Measurements from ENCODE around the gene RAI1.
"Not testable (repeated sequence)": the region's sequence is repeated elsewhere in the genome, so short reads cannot be mapped to it uniquely, and the experiment has no call there.

RAI1 gene

DNA sequence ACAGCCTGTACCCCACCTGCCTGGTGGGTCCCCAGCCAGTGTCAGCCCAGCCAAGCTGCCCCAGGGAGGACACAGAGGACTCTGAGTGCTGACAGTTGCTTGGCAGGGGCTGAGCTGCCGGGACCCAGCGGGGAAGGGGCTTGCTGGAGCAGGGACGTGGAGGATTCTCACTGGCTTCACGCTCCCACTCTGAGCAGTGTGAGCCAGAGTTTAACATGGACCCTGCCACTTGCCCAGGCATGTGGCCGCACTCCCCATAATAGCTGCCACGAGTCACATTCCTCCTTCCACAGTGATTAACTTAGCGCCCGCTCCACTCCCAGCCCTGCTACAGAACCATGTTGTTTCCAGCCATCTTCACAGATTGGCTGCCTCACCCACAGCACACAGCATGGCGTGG is 124.3 kb downstream of the RAI1 start:
- no peak for DNase-seq (ENCODE audit: low spot score)

DNA sequence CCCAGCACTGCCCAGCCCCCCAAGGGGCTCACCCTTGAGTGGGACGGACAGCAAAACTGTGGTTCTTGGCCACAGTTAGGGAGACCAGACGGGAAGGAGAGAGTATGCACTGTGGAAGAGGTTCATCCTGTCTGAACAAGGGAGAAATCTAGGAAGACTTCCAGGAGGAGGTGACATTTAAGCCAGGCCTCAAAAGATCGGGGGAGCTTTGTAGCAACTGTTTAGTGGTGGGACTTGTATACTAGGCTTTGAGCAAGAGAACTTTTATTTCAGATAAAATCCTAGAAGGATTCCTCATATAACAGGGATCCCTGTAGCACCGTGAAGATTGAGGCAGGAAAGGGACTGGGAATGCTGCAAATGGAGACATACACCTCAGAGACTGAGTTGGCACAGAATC is 124.8 kb downstream of the RAI1 start:
- no peak for DNase-seq (ENCODE audit: low spot score)

DNA sequence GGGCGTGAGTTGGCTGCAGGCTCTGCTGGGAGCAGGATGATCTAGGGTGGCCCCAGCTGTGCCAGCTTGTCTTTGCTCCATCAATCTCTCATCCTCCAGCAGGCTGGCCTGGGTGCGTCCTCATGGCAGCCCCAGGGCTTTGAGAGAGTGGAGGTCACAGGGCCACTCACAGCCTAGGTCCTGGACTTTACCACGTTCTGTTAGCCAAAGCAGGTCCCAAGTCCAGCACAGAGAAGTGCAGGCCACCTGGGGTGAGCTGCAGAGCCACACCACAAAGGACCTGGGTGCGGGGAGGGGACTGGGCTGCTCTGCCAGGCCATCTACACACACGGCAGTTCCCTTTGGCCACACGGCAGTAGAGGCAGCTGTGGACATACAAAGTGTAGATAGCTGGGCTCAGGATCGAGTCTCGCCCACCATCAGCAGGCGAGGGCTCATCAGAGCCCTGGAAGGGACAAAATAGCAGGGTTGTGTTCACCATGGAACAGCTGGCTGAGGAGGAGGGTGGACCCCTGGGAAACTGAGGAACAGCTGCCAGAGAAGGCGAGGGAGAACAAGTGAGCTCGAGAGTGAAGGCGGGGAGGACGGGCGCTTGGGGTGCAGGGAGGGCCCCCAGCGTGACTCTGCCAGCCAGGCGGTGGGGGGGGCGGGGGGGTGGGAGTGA is 125.5 kb downstream of the RAI1 start:
- no peak for DNase-seq (ENCODE audit: low spot score)

DNA sequence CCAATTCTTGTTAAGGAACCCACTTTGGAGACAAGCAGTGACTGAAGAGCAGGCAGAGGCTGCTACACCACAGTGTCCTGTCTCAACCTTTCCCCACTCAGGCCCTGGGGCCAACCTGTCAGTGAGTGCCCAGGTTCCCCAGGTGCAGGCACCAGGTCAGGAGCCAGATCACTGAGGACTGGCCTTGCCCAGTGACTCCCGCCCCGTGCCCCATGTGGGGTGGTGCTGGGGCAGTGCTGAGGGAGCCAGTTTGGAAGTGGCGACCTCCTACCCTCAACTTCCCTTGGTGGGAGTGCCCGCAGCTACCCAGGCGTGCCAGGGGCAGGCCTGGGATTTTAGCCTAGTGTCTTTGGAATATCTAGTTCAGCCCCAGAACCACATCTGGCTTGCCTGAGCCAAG is 126.2 kb downstream of the RAI1 start:
- DNase-seq (ENCODE audit: low spot score): no peak

DNA sequence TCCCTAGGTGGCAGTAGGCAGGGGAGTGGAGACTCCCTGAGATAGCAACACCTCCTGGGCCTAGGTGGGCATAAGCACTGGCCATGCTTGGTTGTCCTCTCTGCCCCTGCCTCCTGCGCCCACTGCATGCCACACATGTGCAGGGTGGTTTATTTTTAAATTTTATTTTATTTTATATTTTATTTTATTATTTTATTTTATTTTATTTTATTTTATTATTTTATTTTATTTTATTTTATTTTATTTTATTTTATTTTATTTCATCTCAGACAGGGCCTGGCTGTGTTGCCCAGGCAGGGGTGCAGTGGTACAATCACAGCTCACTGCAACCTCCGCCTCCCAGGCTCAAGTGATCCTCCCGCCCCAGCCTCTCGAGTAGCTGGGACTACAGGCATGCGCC is 126.9 kb downstream of the RAI1 start:
- not testable (repeated sequence) for DNase-seq (ENCODE audit: low spot score)

DNA sequence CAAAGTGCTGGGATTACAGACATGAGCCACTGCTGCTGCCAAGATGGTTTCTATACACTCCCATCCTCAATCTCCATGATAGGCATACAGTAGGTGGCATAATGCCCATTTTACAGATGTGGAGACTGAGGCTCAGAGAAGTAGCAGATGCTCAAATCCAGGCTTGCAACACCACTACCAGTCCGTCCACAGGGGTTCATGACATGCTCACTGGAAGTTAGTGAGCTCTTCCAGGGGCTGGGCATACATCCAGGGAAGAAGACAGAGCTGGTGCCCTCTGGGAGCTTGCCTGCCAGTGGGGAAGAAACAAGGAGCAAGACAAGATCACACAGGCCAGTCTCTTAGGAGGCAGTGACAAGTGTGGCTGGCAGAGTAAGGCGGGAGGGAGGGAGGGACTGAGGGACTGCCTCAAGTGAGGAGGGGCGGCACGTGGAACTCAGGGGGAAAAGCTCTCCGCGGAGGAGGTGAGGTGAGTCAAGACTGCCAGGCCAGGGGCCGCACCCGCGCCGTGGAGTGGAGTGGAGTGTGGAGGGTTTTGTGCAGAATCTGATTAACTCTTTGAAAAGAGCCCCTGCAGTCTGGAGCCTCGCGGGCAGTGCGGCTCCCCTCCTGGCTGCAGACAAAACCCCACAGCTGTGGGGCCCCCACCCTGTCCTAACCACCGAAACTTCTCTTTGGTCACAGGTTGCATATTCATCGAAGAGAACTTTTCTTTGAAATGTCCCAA is 127.6 kb downstream of the RAI1 start:
- DNase-seq (ENCODE audit: low spot score): no peak

DNA sequence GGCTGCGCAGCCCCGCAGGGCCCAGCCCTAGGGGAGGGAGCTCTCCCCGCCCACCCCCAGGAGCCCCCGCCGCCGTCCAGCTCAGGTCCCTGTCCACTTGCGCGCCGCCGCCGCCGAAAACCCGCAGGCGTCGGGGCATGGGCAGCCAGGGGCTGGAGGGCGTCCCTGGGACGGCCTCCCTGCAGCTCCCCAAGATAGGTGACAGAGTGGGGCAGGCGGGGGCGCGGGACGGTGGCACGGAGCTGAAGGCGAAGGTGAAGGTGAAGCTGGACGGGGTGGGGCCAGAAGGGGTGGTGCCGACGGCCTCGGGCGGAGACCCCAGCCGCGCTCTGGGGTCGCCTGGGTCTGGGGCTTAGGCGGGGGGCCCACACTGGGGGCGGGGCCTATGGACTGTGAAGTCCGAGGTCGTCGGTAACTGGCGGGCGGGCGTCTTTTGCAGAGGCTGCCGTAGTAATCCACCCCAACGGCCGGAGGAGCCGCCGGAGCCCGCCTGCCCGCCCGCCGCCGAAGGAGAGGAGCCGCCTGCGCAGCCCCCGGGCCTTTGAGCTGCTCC is 128.3 kb downstream of the RAI1 start:
- DNase-seq (ENCODE audit: low spot score): no peak

DNA sequence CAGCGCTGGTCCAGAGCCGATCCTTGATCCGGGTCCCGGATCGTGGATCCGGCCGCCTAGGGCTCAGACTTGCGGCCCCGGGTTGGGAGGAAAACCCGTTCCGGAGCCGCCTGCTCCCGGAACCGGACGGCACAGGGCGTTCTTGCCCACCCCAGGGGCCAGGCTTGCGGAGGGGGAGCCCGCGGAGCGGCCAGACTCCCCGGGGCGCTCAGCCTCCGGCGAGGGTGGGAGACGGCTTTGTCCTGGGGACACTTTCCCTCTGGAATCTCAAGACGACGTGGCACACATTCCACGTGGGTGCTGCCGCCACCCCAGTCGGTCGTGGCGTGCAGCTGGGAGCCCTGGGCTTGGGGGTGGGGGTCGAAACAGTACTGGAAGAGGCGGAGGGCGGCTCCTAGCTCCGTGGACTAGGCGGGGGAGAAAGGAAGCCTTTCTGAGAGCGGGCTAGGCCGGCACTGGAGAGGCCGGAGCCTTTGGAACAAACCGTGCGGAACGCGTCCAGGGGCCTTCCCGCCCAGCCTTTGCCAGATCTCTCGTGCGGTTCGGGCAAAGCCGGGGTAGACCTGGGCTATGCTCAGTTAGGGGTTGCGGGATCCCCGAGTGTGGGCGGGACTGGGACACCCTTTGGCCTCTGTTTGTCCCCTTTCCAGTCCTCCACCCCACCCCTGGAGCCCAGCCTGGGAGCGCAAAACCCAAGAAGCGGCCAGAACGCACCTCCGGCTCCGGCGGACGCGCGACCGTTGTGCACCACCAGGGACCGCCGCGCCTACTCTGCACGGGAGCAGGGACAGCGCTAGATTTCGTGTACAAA is 129.0 kb downstream of the RAI1 start:
- no peak for DNase-seq (ENCODE audit: low spot score)

DNA sequence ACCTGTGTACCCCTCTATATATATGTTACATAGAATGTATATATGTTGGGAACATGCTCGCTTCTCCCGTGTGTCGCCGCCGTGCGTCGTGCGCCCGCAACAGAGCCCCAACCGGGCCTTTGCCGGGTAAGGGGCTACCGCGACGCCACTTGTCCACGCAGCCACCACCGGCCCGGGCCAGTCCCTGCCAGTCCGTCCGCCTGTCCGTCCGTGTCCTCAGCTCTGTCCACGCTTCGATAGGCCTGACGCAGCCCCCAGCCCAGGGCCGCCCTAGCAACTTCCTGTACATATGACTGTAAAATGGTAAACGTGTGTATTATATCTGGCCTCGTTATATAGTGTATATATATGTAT is 129.6 kb downstream of the RAI1 start:
- no peak for DNase-seq (ENCODE audit: low spot score)

DNA sequence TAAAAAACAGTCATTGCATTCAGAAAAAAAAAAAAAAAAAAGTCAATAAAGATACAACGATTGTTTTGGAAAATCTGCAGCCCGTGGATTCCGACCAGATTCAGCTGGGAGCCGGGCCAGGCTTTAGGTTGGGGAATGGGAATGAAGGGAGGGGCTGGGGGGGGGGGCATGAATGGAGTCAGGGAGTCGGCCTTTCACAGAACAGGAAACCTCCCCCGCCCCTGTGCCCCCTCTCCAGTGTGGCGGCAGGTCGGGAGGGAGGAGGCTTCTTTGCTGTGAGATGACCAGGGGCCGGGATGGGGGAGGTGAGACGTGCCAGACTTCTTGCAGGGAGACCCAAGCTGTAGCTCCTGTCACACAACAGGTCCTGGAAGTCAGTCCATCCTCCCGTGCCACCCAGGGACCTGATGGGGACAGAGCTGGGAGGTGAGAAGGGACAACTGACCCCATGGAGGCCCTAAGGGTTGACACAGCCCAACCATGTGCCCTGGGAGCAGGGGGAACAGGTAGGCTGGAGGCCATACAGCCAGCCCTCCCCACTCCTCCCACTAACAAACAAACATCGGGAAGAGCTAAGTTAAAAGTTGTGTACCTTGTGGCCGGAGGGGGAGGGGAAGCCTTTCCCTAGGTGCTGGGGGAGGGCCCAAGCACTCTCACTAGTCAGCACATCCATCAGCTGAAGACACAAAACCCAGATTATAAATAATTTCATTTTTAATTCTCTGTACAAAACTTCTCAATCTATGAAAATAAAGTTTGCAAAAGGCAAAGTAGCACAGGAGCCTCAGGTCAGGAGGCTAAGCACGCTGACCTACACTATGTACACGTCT is 130.3 kb downstream of the RAI1 start:
- no peak for DNase-seq (ENCODE audit: low spot score)

DNA sequence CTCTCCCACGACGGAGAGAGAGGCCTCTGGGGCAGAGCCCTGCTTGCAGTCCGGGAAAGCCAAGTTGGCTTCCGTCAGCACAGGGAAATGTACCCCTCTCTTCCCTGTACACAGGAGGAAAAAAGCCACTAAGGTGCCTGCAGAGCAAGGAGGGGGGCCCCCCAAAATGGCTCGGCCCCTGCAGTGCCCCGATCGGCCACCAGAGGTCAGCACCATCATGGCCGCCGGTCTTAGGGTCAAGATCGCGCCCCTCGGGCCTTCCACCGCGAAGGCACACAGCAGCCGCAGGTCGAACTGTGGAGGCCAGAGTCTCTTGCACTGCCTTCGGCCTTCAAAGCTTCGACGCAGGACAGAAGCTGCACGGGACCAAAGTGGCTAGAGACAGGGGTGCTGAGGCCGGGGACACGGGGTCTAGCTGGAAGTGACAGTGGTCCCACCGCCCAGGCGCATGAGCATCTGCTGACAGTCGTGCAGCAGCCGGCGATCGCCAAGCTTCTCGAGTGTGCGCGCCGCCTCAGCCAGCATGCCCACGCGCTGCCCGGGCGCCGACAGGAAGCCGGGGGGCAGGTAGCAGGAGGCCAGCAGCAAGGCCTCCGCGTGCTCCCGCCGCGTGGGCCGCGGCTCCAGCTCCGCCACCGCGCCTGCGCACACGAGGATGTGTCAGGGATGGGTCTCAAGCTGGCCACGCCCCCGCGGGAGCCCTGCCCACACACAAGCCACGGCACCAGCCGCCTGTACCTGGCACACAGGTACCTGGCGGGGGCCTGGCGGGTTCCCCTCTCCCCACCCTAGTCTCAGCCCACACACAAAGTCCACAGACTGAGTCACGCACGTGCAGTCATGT is 131.2 kb downstream of the RAI1 start:
- peak; percentile 45 for DNase-seq (ENCODE audit: low spot score)

DNA sequence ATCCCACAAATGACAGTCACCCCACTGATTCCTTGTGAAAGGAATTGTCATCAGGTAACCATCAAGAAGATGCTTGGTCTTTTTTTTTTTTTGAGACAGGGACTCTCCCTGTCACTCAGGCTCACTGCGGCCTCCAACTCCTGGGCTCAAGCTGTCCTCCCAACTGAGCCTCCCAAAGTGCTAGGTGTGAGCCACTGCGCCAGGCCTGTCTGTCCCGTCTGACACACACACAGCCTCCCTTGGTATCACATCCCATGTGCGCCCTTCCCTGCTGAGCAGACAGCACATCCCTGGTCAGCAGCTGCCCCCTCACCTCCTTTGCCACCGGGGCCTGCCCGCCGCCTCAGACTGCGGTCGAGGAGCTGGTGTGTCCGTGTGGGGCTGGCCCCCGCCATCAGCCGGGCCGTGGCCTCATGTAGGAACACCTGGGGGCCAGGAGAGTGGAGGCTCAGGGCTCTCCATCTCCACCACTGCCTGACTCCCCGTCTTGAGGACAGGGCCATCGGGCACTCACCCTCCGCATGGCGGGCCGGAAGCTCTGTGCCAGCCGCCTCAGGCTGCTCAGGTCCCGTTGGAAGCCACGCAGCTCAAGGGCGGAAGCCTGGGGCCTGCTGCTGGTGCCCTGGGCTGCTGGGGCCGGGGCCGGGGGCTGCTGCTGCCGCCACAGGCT is 131.9 kb downstream of the RAI1 start:
- DNase-seq (ENCODE audit: low spot score): no peak

DNA sequence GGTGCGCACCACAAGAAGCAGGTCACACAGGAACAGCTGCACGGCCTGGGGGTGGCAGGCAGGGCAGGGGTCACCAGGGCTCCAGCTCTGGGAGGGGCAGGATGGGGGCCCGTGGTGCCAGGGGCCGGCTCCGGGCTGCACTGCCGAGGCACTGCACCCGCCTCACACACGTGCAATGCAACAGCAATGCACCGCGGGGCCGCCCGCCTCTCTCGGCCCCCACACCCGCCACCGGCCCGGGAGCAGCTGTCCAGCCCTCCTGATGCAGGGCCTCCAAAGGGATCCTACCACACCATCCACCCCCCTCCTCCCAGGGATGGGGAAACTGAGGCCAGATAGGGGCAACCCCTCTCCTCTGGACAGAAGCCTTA is 132.5 kb downstream of the RAI1 start:
- no peak for DNase-seq (ENCODE audit: low spot score)

DNA sequence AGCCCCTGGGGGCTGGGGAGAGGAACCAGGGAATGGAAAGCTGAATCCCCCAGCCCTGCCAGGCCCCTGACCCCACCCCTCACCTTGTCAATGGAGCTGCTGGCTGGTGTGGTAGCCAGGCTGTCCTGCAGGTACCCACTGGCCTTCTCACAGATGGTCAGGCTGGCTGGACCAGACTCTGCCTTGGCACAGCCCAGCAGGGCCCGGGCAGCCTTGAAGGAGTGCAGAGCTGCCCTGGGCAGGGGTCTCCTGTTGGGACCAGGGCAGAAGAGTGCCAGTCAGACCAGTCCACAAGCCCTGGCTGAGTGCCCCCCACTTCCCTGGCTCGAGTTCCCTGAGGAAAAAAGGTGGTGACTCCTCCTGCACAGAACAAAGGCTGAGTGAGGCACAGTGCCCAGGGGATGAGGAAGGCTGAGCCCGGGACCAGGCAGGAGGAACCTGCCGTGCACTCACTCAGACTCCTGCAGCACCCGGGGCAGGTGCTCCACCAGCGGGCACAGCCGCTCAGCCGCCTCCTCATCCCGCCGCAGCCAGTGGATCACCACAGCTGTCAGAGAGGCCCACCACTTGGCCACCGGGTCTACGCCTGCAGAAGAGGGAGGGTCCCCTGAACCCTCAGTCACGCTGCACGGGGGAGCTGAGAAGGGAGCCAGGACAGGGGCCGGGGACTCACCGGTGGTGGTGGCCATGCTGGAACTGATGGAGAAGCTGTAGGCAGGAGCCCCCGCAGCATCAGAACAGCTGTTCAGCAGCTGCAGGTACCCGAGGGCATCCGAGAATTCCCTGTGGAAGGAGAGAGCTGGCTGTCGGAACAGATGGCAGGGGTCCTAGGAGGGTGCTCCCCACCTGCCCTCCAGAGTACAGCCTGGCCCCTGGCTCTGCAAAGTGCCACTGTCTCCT is 133.2 kb downstream of the RAI1 start:
- DNase-seq (ENCODE audit: low spot score): no peak

DNA sequence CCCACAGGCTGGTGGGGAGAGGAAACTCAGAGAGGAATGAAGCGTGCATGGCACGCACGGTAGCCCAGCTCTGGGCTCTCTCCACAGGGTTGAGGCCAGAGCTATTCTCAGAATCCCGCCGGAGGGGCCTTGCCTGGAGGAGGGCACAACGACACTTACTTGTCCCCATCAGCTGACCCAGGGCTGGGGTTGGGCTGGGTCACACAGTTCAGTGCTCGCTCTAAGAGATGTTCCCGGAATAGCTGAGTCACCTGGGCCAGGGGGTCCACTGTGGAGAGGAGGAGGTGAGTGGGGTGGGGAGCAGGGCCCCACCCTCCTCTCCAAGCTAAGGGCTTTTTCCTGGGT is 133.8 kb downstream of the RAI1 start:
- DNase-seq (ENCODE audit: low spot score): no peak

DNA sequence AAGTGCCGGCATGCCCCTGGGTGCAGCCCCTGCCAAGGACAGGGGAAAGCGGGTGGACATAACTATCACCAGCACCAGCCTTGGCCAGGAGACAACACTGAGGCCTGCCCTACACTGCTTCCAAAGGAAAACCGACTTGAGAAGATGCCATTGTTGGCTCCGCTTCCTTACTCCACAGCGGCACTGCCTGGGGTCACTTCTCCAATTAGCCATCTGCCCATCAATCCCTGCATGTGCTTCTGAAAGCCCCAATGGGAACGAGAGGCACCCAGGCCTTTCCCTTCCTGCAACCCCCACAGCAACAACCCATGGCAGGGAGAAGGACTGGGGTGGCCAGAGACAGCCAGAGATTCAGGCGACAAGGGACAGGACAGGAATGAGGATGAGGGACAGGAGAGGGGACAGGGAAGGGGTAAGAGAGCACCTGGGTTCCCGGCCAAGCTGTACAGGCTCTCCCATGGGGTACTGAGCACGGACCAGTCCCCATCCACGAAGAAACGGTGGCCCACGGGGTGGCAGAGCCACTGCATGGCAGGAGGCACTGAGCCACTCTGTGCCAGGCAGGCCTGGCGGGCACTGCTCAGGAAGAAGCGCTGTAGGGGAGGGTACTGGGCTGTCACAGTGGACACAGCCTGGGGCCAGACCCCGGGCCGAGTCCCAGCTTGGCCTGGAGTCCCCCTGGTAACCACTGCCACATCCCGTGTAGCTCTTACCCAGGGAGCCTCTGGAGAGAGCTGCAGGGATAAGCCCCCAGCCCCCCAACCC is 134.4 kb downstream of the RAI1 start:
- DNase-seq (ENCODE audit: low spot score): no peak

DNA sequence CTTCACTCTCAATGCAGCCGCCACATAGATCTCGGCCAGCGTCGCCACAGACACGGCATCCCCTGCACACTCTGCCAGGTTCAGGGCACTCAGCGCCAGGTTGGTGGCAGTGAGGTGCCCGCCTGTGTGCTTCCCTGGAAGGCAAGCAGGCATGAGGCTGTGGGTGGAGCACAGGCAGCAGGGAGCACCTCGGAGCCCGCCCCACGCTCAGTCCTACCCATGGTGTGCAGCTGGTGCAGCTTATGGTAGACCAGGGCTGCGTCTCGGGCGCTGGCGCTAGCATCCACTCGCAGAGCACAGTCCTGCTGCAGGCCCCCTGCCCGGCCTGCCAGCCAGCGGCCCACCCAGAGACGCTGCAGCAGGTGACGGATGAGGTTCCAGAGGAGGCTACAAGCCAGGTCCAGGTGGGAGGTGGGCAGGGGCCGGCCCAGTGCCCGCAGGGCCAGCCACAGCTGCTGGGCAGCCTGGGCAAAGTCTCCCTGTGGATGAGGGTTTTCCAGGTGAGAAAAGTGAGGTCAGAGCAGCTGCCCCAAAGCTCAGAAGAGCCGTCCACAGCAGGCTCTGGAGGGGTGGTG is 135.1 kb downstream of the RAI1 start:
- DNase-seq (ENCODE audit: low spot score): no peak

DNA sequence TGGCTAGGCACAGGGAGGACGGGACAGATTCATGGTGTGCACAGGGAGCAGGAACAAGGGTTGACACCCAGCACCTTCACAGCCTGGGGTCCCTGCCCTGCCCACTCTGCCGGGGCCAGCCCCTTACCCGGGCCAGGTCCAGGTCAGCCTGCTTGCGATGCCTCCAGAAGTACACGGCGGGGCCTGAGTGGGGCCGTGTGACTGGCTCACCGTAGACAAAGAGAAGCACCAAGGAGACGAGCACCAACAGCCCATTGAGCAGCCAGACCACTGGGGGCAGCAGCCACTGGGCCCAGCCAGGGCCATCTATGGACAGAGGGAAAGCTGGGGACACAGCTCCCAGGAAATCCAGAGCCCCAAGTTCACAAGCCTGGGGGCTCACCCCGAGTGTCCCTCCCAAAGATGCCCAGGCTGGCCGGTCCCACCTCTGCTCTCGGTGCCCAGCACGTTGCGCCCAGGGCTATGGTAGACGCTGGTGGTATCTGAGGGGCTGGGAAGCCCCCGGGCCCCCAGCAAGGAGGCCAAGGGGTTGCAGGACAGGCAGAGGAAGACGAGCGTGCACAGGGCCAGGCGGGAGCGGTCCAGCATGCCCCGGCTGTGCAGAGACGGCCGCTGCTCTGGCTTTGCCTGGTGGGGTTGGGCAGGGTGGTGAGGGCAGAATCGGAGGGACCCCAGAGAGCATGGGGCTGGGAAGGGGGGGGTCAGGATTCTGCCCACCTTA is 135.7 kb downstream of the RAI1 start:
- DNase-seq (ENCODE audit: low spot score): no peak
